GM18526 (cell line): ENCODE results near the gene MRPS18A.

ENCODE experiments used
- POLR2A ChIP-seq: IDR thresholded peaks from 3 replicates; pipeline ENCODE4 v1.6.1; 2011; ENCODE audit not compliant: insufficient read length; ENCODE audit errors: extremely low read depth

MRPS18A gene

GRCh38 chr6:43689421-43689820 is 1.8 kb upstream of the MRPS18A start:
- TF ChIP-seq POLR2A: no peak

- TF ChIP-seq POLR2A: no peak
Observed at GRCh38 chr6:43687079-43687436, 533 bp downstream of the MRPS18A start.

GRCh38 chr6:43683708-43684455 is 3.7 kb downstream of the MRPS18A start:
- no peak for TF ChIP-seq POLR2A

- no peak for TF ChIP-seq POLR2A
Observed at GRCh38 chr6:43682724-43683429, 4.7 kb downstream of the MRPS18A start.

DNA sequence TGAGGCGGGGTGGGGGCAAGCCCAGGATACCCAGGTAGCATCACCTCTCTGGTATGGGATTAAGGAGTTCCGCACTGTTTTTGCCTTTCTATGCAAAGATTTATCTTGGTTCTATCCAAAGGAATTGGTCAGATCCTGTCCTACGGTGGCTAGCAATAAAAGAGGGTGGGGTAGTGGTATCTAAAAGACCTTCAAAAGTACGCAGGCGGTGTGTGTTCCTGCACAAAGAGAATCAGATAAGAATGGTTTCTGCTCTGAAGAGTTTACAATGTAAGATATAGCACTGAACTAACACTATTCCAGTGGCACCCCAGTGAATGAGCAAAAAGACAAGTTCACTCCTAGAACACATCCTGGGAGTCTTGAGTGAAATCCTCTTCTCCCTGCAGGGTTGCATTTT is 6.3 kb downstream of the MRPS18A start:
- TF ChIP-seq POLR2A: no peak

GRCh38 chr6:43680308-43681200 is 7.0 kb downstream of the MRPS18A start:
- TF ChIP-seq POLR2A: no peak

GRCh38 chr6:43679057-43679456 is 8.5 kb downstream of the MRPS18A start:
- TF ChIP-seq POLR2A: no peak

GRCh38 chr6:43678341-43678740 is 9.2 kb downstream of the MRPS18A start:
- TF ChIP-seq POLR2A: no peak

- no peak for TF ChIP-seq POLR2A
Observed at GRCh38 chr6:43677759-43678158, 9.8 kb downstream of the MRPS18A start.

DNA sequence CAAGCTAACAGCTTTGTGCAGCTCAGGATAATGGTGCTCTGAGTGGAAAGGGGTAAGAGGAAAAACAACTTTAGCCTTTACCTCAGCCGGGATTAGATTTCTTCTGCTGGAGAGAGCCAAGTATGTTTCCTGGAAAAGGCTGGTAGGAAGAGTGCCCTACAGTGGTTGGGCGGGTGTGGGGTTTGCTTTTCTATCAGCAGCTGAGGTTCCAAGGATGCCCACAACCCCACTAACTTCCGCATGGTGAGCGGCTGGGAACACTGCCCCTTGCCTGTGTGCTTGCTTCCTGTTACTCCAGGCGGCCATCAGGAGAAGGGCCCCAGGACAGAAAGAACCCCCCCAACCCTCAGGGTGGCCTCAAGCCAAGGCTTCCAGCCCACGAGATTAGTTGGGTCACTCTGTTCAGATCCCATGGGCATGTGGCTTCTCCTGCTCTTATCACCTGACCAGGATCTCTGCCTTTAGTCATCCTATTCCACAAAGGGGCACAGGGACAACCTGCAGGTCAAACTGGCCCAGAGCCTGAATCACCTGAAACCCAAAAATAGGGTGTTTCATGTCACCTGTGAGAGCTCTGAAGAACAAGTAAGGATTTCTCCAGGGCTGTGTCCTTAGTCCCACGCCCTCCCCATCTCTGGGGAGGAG is 10.5 kb downstream of the MRPS18A start:
- no peak for TF ChIP-seq POLR2A

GRCh38 chr6:43674921-43675320 is 12.7 kb downstream of the MRPS18A start:
- no peak for TF ChIP-seq POLR2A

- no peak for TF ChIP-seq POLR2A
Observed at GRCh38 chr6:43674291-43674690, 13.3 kb downstream of the MRPS18A start.

- TF ChIP-seq POLR2A: no peak
Observed at GRCh38 chr6:43673444-43674084, 14.0 kb downstream of the MRPS18A start.

DNA sequence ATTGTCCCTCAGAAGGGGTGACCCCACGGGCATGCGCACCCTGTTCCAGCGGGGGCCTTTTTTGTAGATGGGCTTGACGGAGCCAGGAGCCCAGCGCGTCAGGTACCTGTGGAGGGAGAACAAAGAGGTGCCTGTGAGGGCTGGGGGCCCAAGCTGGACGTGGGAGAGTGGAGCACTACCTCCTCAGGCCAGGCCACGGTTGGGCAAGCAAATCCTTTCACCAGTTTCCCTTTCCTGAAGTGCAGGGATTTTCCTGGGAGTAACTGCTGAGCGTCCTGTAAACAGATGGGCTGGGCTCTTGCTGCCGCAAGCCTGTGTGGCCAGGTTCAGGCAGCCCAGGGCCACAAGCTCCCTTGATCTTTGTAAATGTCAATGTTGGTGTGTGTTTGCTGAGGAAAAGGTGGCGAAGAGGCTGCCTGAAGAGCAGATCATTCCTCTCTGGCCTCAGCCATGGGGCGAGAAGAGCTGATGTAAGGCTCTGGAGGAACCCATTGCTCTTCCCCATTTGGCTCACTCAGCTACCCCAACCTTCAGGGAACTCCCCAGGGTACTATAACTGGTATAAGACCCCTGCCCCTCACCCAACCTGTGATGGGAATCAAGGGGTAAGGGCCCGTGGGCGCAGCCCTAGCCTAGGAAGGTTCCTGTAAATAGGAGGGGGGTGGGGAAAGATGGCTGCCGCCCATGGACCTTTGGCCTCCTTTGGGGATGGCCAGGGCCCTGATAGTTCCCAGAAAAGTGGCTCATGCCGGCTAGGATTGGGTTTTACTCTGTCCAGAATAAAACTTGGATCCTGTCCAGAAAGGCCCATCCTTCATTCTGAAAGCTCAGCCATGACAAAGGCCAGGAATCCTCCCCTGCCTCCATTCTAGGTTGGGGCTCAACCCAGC is 15.5 kb downstream of the MRPS18A start:
- TF ChIP-seq POLR2A: no peak
